AG09309 (cell line): ENCODE data around the gene MCCD1.
"Not testable (repeated sequence)": the region's sequence is repeated elsewhere in the genome, so short reads cannot be mapped to it uniquely, and the experiment has no call there.

ENCODE experiments used
- DNase-seq: peaks from one replicate; pipeline ENCODE4 v3.0.0-alpha.2; 2010; ENCODE audit warnings: low read depth
- H3K4me3 ChIP-seq: 2 replicates; pipeline ENCODE4 v1.5.1; 2011; ENCODE audit warnings: mild to moderate bottlenecking, low read depth, low read length, moderate library complexity; ENCODE audit not compliant: control insufficient read depth
- CTCF ChIP-seq: IDR thresholded peaks from 2 replicates; pipeline ENCODE4 v1.5.1; 2011; ENCODE audit warnings: mild to moderate bottlenecking, low read depth, low read length, inconsistent platforms; ENCODE audit not compliant: insufficient read depth, control insufficient read depth; ENCODE audit errors: missing control alignments

MCCD1 gene

GRCh38 chr6:31489086-31489485 is 39.7 kb upstream of the MCCD1 start:
- DNase-seq, result no peak
- no peak overlapping the region for H3K4me3 ChIP-seq
- no peak for TF ChIP-seq CTCF

- no peak for TF ChIP-seq CTCF
- no peak for DNase-seq
- H3K4me3 ChIP-seq, result no peak overlapping the region
These were observed 38.5 kb upstream of the MCCD1 start for GRCh38 chr6:31490115-31490873.

- H3K4me3 ChIP-seq, result peak overlapping the region; percentile 83
- DNase-seq, result not testable (repeated sequence)
These were observed 35.2 kb upstream of the MCCD1 start for GRCh38 chr6:31493550-31493874.

GRCh38 chr6:31493875-31494694 is 34.7 kb upstream of the MCCD1 start:
- no peak for DNase-seq

DNA sequence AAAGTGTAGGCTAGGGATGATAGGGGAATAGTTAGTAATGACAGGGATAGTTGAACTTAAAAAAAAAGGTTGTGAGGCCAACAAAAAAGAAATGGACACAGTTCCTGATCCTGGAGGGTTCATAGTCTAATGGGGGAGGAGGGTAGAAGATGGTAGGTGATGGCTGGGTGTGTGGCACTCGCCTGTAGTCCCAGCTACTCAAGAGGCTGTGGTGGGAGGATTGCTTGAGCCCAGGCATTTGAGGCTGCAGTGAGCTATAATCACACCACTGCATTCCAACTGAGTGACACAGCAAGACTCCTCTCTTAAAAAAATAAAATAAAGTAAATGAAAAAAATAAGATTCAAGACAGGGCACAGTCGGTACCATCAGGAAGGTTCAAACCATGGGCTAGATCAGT is 33.2 kb upstream of the MCCD1 start:
- peak overlapping the region; percentile 83 for H3K4me3 ChIP-seq
- DNase-seq, result no peak
- no peak for TF ChIP-seq CTCF

More at GRCh38 chr6:31493875-31494694, 34.7 kb upstream of the MCCD1 start:
- peak overlapping the region; percentile 83 for H3K4me3 ChIP-seq
- TF ChIP-seq CTCF, result peak; percentile 95

- not testable (repeated sequence) for H3K4me3 ChIP-seq, DNase-seq
These were observed 31.9 kb upstream of the MCCD1 start for GRCh38 chr6:31496826-31497225.

GRCh38 chr6:31497531-31498476 is 31.0 kb upstream of the MCCD1 start, which contains the start of gene MICB:
Gene MICB (plus strand): TSS chr6:31498145. CDS start chr6:31498194, 49 bp downstream.
- H3K4me3 ChIP-seq, result peak within 1 kb of the TSS; percentile 83
- no peak for TF ChIP-seq CTCF
- no peak for DNase-seq
